Esophagus muscularis mucosa (tissue), 4 donors: ENCODE results near the gene AHSG.

Experiments
- CTCF ChIP-seq, 3 experiments: fragments of 200-600 bp in 2 of 3; fragments of 450-650 bp in 1 of 3; sonication (generic) in 2 of 3; IDR thresholded peaks; one replicate each; pipeline ENCODE4 v1.5.1; 2017 to 2019; ENCODE audit warnings: antibody characterized with exemption in 3 of 3, mild to moderate bottlenecking in 2 of 3, moderate library complexity in 1 of 3
- EP300 ChIP-seq: sonication (generic); formaldehyde crosslinking; IDR thresholded peaks from one replicate; pipeline ENCODE4 v1.6.1; 2017; ENCODE audit warnings: antibody characterized with exemption
- POLR2A ChIP-seq: fragments of 450-650 bp; IDR thresholded peaks from one replicate; pipeline ENCODE4 v1.6.1; 2017; ENCODE audit warnings: antibody characterized with exemption, moderate library complexity, mild to moderate bottlenecking, low read depth
- POLR2AphosphoS5 ChIP-seq, 2 donors: sonication (generic); formaldehyde crosslinking; IDR thresholded peaks; one replicate each; pipeline ENCODE4 v1.6.1; 2017; ENCODE audit warnings: antibody characterized with exemption in 2 of 2

DNA sequence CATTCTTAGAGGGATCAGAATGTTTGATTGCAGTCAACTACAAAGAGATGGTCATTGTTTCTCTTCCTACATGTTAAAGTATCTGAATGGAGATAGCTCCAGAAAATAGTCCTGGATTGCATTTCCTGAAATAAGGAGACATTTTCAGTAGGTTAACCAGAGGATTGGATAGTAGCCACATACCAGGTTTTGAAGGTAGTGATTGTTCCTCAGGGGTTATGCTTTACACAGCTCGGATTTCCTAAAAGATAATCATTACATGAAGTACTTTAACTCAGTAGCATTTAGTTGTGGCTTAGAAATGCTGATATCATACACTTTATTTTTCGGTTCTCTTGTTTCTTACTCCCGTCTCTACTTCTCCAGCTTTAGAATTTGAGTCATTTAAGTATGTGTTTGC lies 32.1 kb upstream of the AHSG start:
- TF ChIP-seq CTCF (IDR thresholded peaks at IDR 0.05) (no peak), POLR2AphosphoS5 (IDR thresholded peaks at IDR 0.05) (no peak), EP300 (no peak), POLR2A (no peak)
